ENCODE results near the gene GPR18.
"Not testable (repeated sequence)": the region's sequence is repeated elsewhere in the genome, so short reads cannot be mapped to it uniquely, and the experiment has no call there.

GPR18 gene

GRCh38 chr13:99227909-99228688 is 30.1 kb downstream of the GPR18 start:
- no peak for DNase-seq

- DNase-seq: no peak
These were observed 30.8 kb downstream of the GPR18 start for GRCh38 chr13:99227331-99227900.

- DNase-seq: no peak
These were observed 31.7 kb downstream of the GPR18 start for GRCh38 chr13:99226513-99226912.

- no peak for DNase-seq
These were observed 33.1 kb downstream of the GPR18 start for GRCh38 chr13:99225078-99225477.

- DNase-seq: no peak
These were observed 34.2 kb downstream of the GPR18 start for GRCh38 chr13:99224021-99224420.

GRCh38 chr13:99223587-99223986 is 34.6 kb downstream of the GPR18 start:
- no peak for DNase-seq

- DNase-seq: no peak
These were observed 36.5 kb downstream of the GPR18 start for GRCh38 chr13:99221567-99222239.

GRCh38 chr13:99220199-99220935 is 37.8 kb downstream of the GPR18 start:
- no peak for DNase-seq

- DNase-seq: no peak
These were observed 39.2 kb downstream of the GPR18 start for GRCh38 chr13:99218969-99219368.

- DNase-seq: no peak
These were observed 39.6 kb downstream of the GPR18 start for GRCh38 chr13:99218545-99218944.

GRCh38 chr13:99218126-99218525 is 40.1 kb downstream of the GPR18 start:
- DNase-seq: no peak

- no peak for DNase-seq
These were observed 40.6 kb downstream of the GPR18 start for GRCh38 chr13:99217461-99218110.

GRCh38 chr13:99215184-99215830 is 42.9 kb downstream of the GPR18 start:
- no peak for DNase-seq

- DNase-seq: no peak
These were observed 43.4 kb downstream of the GPR18 start for GRCh38 chr13:99214731-99215130.

GRCh38 chr13:99214232-99214631 is 43.9 kb downstream of the GPR18 start:
- no peak for DNase-seq

GRCh38 chr13:99211421-99212035 is 46.7 kb downstream of the GPR18 start:
- DNase-seq: no peak

GRCh38 chr13:99210627-99211026 is 47.6 kb downstream of the GPR18 start:
- DNase-seq: not testable (repeated sequence)

GRCh38 chr13:99208845-99209527 is 49.2 kb downstream of the GPR18 start:
- no peak for DNase-seq

GRCh38 chr13:99208185-99208584 is 50.0 kb downstream of the GPR18 start:
- DNase-seq: no peak

GRCh38 chr13:99207511-99207910 is 50.7 kb downstream of the GPR18 start:
- DNase-seq: no peak

- DNase-seq: no peak
These were observed 51.3 kb downstream of the GPR18 start for GRCh38 chr13:99206873-99207272.

Measured in NCI-H1105 treated with DMSO at 0.1 percent for 48 hours (cell line).